ENCODE results near the gene MISP. TPM values are rescaled to one million over a fixed set of nuclear protein-coding genes. Genes with fewer than 3 reads are reported as not detected.
"Not testable (repeated sequence)": the region's sequence is repeated elsewhere in the genome, so short reads cannot be mapped to it uniquely, and the experiment has no call there.

Gene MISP
- total RNA-seq, result not detected

DNA sequence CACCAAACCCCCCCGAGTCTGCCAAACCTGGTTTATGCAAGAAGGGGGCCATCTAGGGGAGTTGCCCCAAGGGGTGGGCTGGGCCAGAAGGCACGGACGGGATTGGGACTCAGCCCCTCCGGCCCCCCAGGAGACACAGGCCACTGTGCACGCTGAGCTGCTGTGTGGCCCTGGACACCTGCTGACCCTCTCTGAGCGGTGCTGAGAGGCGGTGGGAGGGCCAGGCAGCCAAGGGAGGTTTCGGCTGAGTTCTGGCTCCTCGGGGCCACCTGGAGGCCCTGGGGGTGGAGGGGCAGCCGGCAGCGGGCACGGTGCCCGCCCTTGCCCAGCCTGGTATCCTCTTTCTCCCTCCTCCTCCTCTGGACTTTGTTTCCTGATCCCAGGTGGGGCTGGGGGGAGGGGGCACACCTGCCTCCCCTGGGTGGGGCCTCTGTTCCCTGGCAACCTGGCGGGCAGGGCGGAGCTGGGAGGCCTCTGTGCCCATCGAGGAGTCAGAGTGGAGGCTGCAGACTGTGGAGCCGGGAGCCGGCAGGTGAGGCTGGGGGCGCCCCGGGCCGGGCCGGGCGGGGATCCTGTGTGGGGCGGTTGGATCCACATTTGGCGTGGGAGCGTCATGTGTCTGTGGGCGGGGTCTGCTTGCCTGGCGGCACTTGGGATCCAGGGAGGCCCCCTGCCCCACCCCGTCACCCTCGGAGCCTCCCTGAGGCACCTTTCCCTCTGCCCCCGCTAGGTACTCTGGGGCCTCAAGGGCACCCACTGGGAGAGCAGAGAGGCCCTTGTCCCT, at the start of gene MISP:
Gene MISP (plus strand): TSS at position 473 of the 784 bp plus-strand sequence. CDS start 5,835 bp downstream, outside the sequence.
- no peak for DNase-seq

GRCh38 chr19:702847-703246, 48.1 kb upstream of the MISP start:
- not testable (repeated sequence) for DNase-seq

GRCh38 chr19:703329-703650, 47.6 kb upstream of the MISP start:
- DNase-seq, result no peak

GRCh38 chr19:703651-704446, 47.1 kb upstream of the MISP start:
- DNase-seq, result peak; percentile 56

DNA sequence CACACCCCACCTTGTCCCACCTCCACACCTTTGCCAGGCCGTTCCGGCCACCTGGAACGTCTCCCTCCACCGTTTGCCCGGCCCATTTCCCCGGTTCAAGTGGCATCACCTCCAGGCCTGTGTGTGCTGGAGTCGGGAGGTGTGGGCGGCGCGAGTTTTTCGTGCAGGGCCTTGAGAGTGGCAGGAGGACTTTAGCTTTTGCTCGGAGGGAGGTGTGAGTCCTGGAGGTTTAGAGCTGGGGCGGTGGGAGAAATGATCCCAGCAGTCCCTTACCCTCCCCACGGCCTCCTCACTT, 46.5 kb upstream of the MISP start:
- DNase-seq, result no peak

- no peak for DNase-seq
Observed at GRCh38 chr19:708154-709143, 42.5 kb upstream of the MISP start, which contains the start of gene PALM. Gene PALM (plus strand): TSS chr19:708935. CDS start chr19:709147, 212 bp downstream.

GRCh38 chr19:709196-709964, 41.5 kb upstream of the MISP start:
- DNase-seq, result no peak

DNA sequence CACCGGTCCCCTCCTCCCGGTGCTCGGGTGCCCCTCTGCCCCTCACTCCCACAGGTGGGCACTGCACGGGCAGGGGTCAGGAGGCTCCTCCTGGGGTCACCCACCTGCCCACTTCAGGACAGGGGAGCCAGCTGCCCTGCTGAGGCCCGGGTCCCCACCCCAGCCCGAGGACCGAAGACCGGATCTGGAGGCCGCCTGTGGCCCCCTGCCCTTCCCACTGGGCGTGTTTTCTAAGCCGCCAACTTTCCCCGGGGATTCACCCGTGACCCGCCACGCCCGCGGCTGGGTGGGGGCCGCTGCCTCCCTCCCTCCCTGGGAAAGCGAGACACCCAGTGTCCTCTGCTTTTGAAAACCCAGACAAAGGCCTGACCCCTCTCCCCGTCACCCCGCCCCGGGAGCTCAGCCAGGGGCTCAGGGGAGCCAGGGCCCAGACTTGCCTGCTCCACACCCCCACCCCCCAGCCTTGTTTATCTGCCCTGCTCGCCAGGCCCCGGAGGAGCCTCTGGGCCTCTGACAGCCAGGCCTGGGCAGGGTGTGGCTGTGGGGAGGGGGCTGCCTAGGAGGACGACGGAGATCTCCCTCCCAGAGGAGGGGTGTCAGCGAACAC, 40.8 kb upstream of the MISP start:
- no peak for DNase-seq

GRCh38 chr19:710767-711166, 40.1 kb upstream of the MISP start:
- no peak for DNase-seq

DNA sequence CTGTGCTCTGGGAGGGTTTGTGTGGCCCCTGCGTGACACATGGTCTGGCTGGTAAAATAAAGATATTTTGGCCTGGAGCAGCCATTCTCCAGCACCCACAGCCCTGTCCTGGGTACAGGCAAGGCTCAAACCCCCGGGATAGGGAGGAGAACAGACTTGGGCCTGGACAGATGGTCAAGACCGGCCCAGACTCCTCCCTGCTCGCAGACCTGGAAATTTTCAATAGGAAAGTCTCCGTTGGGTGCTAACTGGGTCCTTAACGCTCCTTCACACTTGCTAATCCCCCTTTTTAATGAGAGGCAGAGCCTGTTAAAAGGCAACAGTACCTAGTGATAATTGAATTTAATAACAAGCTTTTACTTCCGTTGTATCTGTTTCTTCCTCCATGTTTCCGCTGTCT, 39.7 kb upstream of the MISP start:
- DNase-seq, result no peak

GRCh38 chr19:715347-715746, 35.6 kb upstream of the MISP start:
- DNase-seq, result no peak

DNA sequence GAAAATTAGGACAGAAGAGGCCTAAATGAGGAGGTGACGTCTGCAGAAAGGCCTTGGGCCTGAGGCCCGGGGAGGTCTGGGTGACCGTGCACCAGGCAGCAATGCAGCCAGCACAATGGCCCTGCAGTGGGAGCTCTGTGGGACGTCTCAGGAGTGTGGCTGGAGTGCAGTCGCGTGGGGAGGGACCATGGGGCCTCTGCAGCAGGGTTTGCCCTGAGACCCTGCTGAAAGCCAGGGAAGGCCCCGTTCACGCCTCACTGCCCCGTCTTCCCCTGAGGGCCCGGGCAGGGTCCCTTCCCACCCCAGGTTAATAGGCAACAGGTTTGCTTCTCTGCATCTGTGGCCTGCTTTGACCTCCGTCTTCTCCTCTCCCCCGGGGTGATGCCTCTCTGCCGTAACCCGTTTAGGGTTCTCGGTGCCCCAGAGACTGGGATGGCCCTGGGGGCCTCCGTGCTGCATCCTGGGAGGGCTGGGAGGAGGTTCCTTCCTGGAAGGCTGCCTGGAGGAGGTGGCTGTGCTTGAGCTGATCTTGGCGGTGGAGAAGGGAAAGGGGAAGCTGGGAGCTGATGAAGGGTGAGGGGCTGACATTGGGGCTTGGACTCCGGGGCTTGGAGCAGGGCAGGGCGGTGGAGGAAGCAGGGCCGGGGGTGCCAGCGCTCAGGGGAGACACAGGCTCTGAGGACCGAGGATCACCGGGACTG, 32.5 kb upstream of the MISP start:
- DNase-seq, result no peak

GRCh38 chr19:718991-719512, 31.9 kb upstream of the MISP start:
- no peak for DNase-seq

DNA sequence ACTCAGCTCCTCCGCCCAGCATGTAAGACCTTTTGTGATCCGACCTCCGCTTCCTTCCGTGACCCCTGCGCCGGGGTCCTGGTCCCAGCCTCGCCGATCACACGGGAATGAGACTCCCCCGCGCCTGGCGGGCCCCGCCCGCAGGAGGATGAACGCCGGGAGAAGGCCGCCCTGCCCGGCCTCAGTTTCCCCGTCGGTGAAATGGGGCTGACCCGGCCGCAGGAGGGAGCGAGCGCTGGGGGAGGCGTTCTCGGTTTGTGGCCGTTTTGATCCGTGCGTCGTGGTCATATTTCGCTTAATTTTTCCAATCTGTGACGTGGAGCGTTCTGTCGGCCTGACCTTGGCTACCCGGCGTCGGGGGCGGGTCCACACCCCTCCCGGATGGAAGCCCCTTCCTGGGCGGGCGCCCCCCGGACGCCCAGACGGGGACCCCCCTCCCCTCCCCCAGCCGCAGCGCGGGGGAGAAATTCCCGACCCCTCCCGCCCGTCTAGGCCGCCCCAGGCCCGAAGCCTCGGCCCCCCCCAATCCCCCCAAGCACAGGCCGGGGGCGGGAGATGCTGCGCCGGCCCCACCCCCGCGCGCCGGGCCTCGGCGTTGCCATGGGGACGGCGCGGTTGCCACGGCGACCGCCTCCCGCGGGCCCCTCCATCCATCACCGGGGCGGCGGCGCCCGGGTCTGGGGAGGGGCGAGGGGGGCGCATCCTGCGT, 31.1 kb upstream of the MISP start:
- no peak for DNase-seq

- no peak for DNase-seq
Observed at GRCh38 chr19:720345-721160, 30.4 kb upstream of the MISP start.

GRCh38 chr19:722553-723101, 28.3 kb upstream of the MISP start:
- no peak for DNase-seq

GRCh38 chr19:723247-723646, 27.7 kb upstream of the MISP start:
- DNase-seq, result no peak

DNA sequence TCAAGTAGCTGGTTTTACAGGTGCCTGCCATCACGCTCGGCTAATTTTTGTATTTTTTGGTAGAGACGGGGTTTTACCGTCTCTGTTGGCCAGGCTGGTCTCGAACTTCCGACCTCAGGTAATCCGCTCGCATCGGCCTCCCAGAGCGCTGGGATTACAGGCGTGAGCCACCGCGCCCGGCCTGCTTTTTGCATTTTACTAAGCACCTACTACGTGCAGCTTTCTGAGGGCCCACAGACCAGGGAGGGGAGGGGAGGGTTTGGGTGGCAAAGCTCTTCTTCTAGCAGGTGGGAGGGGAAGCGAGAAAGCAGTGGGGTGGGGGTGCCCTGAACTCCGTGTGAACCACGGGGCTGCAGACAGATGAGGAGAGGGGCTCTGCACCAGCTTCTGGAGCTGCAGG, 27.2 kb upstream of the MISP start:
- DNase-seq, result no peak

DNA sequence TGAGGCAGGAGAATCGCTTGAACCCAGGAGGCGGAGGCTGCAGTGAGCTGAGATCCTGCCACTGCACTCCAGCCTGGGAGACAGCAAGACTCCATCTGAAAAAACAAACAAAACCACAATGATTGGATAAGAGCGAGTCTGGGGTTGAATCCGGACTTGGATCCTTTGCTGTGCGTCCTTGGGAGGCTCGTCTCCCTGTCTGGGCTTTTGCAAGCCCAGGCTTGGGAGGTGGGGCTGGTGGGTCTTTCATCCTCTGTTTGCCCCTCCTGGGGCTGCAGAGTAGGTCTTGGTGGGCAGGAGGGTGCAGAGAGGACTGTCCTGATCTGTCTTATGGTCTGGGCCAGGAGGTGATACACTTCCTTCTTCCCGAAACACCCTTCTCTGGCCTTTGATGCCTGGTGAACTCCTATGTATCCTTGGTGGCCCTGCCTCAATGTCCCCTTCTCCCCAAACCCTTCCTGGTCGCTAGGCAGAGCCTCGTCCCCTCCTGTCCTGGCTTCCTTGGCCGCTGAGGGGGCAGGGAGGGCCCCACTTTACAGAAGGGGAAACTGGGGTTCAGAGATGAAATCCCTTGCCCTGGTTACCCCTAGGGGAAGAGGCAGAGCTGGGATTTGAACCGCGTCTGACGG, 25.3 kb upstream of the MISP start:
- DNase-seq, result no peak

Data from effector CD4-positive, alpha-beta T cell (primary cell).